Measurements from ENCODE around the gene ZFP36L1. TPM values are rescaled to one million over a fixed set of nuclear protein-coding genes. Genes with fewer than 3 reads are reported as not detected.
A peak's percentile ranks its signal among the peaks of the same experiment; 100 is the strongest.

The ZFP36L1 gene
- total and polyA plus RNA-seq, 9 of the 15 experiments (the other 6 are each of a cell fraction or from before 2014, with no cell fraction given), result 1.3 to 26.6 (median 3.7) TPM

DNA sequence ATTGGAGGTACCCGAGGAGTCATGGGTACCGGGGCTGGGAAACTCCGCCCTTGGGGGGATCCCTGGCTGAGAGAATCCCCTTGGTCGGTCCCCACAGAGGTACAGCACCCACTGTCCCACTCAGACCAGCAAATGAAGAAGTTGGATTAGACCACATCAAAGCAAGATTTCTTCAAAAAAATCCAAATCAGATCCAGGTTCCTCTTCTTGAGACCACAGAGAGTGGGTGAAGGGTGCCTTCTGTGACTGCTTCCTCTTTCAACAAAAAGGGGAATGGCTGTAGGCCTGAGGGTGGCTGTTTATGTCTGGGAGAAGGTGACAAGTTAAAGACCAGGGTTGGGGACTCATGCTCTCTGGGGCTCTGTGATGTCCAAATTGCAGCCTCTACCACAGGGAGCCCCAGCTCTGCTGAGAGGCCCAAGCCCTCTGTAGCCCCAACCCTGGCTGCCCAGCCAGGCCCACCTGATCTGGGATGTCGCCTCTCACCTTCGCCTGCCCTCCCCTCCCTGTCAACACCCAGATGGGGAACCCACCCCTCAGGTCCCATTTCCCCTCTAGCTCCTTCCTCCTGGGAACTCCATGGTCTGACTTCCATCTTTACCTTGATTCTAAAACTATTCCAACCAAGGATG is 50.9 kb downstream of the ZFP36L1 start:
- intact Hi-C loops (cut with micrococcal nuclease), result no loop called here
- Histone ChIP-seq H3K27ac (ENCODE audit: extremely low read depth, low read depth, low read length) (no peak overlapping the region), H3K79me2 (ENCODE audit: control insufficient read depth, insufficient read depth, low read length) (no peaks in the 10 kb centered on the region), H3K4me1 (replicated peaks in 1 of 2; ENCODE audit: control insufficient read depth in 2 of 2, insufficient read depth in 2 of 2, low read length in 2 of 2) (peaks cover 0 to 12% of the 10 kb centered on the region in 2 experiments; a peak in 3 of 5 replicates), H3K9me3 (replicated peaks; ENCODE audit: control insufficient read depth, insufficient read depth, low read depth, low read length) (peaks cover 7% of the 10 kb centered on the region), H2AFZ (ENCODE audit: low read depth, low read length) (no peak overlapping the region), H4K20me1 (replicated peaks; ENCODE audit: control insufficient read depth, insufficient read depth, low read length) (no peaks in the 10 kb centered on the region), H3K9me1 (ENCODE audit: control insufficient read depth, insufficient read depth, low read length) (no peaks in the 10 kb centered on the region), H3K36me3 (ENCODE audit: control insufficient read depth, insufficient read depth, low read length) (no peaks in the 10 kb centered on the region), H3K27me3 (ENCODE audit: control insufficient read depth in 2 of 2, insufficient read depth in 2 of 2, low read length in 2 of 2) (no peaks in the 10 kb centered on the region), H3K4me3 (no peak overlapping the region), H3K4me2 (ENCODE audit: insufficient read depth, low read length) (no peak overlapping the region), H3K9ac (ENCODE audit: insufficient read depth in 1 of 2, low read depth in 2 of 2, low read length in 2 of 2) (no peak overlapping the region)
- no TSS peak for BruUV-seq (replicated peaks)
- in situ Hi-C loops (cut with MboI), result no loop called here
- POLR2A ChIA-PET, result no interaction called here
- DNase-seq (ENCODE audit: extremely low read depth in 1 of 4, low spot score in 3 of 4), result no peak
- ATAC-seq, result no peak
- 97% methylated on average over 3 of the region's 6 CpGs for WGBS (ENCODE audit: insufficient coverage, low coverage, missing lambda C conversion rate)
- no peak for FAIRE-seq
- CTCF ChIA-PET (ENCODE audit: low intra/inter-chr PET ratio), result no interaction called here
- TF ChIP-seq, protein P1, sequence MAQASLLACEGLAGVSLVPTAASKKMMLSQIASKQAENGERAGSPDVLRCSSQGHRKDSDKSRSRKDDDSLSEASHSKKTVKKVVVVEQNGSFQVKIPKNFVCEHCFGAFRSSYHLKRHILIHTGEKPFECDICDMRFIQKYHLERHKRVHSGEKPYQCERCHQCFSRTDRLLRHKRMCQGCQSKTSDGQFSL (CRISPR knock-in tag; IDR thresholded peaks at IDR 0.05), result no peak
- TF ChIP-seq, protein P1 (tag; IDR thresholded peaks at IDR 0.05), result no peak
- TF ChIP-seq RAD51 (IDR thresholded peaks at IDR 0.05; ENCODE audit: borderline replicate concordance, low read depth) (no peak), LEF1 (IDR thresholded peaks at IDR 0.05) (peak; percentile 81; the same call in 1 of the 2 replicates), E2F5 (CRISPR knock-in tag; IDR thresholded peaks at IDR 0.05) (no peak), DACH1 (IDR thresholded peaks at IDR 0.05; ENCODE audit: partially characterized antibody) (no peak), SIRT6 (IDR thresholded peaks at IDR 0.05; ENCODE audit: low read depth, low read length) (no peak), SPI1 (IDR thresholded peaks at IDR 0.05; ENCODE audit: borderline replicate concordance, low read depth, low read length) (peak; percentile 67; the same call in 1 of the 2 replicates), ZNF217 (CRISPR knock-in tag; IDR thresholded peaks at IDR 0.05) (no peak), ZFP1 (CRISPR knock-in tag; IDR thresholded peaks at IDR 0.05) (no peak), TBL1XR1 (IDR thresholded peaks at IDR 0.05; ENCODE audit: low read length in 2 of 2) (no peak), HDAC1 (IDR thresholded peaks at IDR 0.05) (peak in 1 of 2 experiments; percentile 18; a peak in 1 of 4 replicates), ETV5 (CRISPR knock-in tag; IDR thresholded peaks at IDR 0.05; ENCODE audit: low read depth) (no peak), RCOR1 (IDR thresholded peaks at IDR 0.05; ENCODE audit: borderline replicate concordance in 1 of 2, low read depth in 2 of 2, low read length in 2 of 2) (0 out of 4 replicates have a peak, but pooled peaks of 1 of the 2 experiments have one; percentile 32)
- TF ChIP-seq, protein P2, sequence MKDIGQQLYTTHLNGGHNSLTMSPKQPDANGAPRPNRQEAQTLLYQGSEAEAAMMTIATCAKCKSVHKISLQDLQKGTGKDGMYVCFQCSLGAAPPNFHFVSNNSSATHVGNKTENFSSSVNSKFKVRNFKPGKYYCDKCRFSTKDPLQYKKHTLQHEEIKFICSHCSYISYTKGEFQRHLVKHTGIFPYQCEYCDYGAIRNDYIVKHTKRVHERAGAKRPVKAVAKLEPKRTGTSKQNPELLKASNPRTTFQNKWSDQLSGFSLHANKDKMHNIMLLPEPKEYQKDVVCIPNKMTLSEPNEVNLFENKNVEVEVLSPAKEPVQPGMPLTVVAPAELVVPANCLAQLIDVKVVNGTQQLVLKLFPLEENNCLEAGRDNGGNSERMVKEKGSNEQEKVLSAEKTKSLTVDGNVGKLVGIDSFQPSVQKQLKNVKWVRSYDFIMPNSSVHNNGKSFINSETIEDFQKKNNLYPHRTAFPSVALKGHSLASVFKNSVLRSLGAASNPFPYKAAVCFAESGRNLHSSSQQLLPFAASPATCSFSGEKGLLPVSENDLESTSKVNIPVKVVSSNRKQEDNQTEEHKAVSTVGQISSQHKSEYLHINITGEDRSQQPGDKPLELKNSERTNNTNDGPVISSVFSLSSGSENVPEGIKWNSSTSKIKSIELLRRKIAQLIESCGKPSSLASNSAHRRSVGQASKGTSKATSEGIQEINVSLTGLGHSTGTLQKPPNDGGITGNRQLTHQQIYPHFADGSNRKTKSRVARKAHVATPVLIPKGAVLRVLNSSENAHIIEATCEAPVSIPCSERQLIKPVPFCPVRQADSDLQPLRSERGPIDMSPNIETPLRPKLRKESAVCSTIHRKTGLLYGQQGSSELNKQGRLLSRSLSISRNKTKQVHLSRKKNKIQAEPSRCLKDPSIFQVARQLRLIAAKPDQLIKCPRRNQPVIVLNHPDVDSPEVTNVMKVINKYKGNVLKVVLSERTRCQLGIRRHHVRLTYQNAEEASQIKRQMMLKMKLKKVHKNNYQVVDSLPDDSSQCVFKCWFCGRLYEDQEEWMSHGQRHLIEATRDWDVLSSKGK (CRISPR knock-in tag; IDR thresholded peaks at IDR 0.05), result no peak
- TF ChIP-seq, protein P3, sequence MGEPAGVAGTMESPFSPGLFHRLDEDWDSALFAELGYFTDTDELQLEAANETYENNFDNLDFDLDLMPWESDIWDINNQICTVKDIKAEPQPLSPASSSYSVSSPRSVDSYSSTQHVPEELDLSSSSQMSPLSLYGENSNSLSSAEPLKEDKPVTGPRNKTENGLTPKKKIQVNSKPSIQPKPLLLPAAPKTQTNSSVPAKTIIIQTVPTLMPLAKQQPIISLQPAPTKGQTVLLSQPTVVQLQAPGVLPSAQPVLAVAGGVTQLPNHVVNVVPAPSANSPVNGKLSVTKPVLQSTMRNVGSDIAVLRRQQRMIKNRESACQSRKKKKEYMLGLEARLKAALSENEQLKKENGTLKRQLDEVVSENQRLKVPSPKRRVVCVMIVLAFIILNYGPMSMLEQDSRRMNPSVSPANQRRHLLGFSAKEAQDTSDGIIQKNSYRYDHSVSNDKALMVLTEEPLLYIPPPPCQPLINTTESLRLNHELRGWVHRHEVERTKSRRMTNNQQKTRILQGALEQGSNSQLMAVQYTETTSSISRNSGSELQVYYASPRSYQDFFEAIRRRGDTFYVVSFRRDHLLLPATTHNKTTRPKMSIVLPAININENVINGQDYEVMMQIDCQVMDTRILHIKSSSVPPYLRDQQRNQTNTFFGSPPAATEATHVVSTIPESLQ (CRISPR knock-in tag; IDR thresholded peaks at IDR 0.05), result no peak
